IMR-90 (cell line): ENCODE measurements around the gene LRRC61.

ENCODE experiments used
- BHLHE40 ChIP-seq: fragments of 150-350 bp; IDR thresholded peaks from 2 replicates; pipeline ENCODE4 v1.6.1; 2016; ENCODE audit warnings: mild to moderate bottlenecking, low read depth, low read length
- CEBPB ChIP-seq: IDR thresholded peaks from 2 replicates; pipeline ENCODE4 v1.6.1; 2012; ENCODE audit warnings: low read depth, low read length, improper control_type of control experiment
- CHD1 ChIP-seq: IDR thresholded peaks from 2 replicates; pipeline ENCODE4 v1.6.1; 2012; ENCODE audit warnings: low read depth, low read length, improper control_type of control experiment
- FOS ChIP-seq: fragments of 150-350 bp; IDR thresholded peaks from 2 replicates; pipeline ENCODE4 v1.6.1; 2016; ENCODE audit warnings: low read depth, low read length
- MAFK ChIP-seq: IDR thresholded peaks from 2 replicates; pipeline ENCODE4 v1.6.1; 2012; ENCODE audit warnings: low read depth, low read length, improper control_type of control experiment
- NFE2L2 ChIP-seq: fragments of 150-350 bp; IDR thresholded peaks from 2 replicates; pipeline ENCODE4 v1.6.1; 2016; ENCODE audit warnings: low read depth, mild to moderate bottlenecking, low read length
- POLR2A ChIP-seq: IDR thresholded peaks from 2 replicates; pipeline ENCODE4 v1.6.1; 2012; ENCODE audit warnings: mild to moderate bottlenecking, low read depth, low read length
- RAD21 ChIP-seq: IDR thresholded peaks from 2 replicates; pipeline ENCODE4 v1.6.1; 2012; ENCODE audit warnings: low read length, improper control_type of control experiment
- RCOR1 ChIP-seq: IDR thresholded peaks from 2 replicates; pipeline ENCODE4 v1.6.1; 2012; ENCODE audit warnings: mild to moderate bottlenecking, low read length, improper control_type of control experiment; ENCODE audit not compliant: insufficient replicate concordance
- RFX5 ChIP-seq: IDR thresholded peaks from 2 replicates; pipeline ENCODE4 v1.8.0; 2012; ENCODE audit warnings: low read depth, mild to moderate bottlenecking, low read length, moderate library complexity
- SMC3 ChIP-seq: fragments of 150-350 bp; IDR thresholded peaks from 2 replicates; pipeline ENCODE4 v1.6.1; 2016; ENCODE audit warnings: low read depth, mild to moderate bottlenecking, antibody characterized with exemption, low read length, moderate library complexity
- TF ChIP-seq, protein P1 (sequence below): conservative IDR thresholded peaks from 2 replicates; pipeline ENCODE4 v1.5.1; 2012; ENCODE audit warnings: mild to moderate bottlenecking, low read depth, low read length, improper control_type of control experiment
- TF ChIP-seq, protein P2 (sequence below): fragments of 150-350 bp; IDR thresholded peaks from 2 replicates; pipeline ENCODE4 v1.6.1; 2016; ENCODE audit warnings: low read depth, mild to moderate bottlenecking, low read length, moderate library complexity, borderline replicate concordance
- TF ChIP-seq, protein P3 (sequence below): fragments of 150-350 bp; IDR thresholded peaks from 2 replicates; pipeline ENCODE4 v1.6.1; 2017; ENCODE audit warnings: mild to moderate bottlenecking, antibody characterized with exemption, low read length, low read depth

DNA sequence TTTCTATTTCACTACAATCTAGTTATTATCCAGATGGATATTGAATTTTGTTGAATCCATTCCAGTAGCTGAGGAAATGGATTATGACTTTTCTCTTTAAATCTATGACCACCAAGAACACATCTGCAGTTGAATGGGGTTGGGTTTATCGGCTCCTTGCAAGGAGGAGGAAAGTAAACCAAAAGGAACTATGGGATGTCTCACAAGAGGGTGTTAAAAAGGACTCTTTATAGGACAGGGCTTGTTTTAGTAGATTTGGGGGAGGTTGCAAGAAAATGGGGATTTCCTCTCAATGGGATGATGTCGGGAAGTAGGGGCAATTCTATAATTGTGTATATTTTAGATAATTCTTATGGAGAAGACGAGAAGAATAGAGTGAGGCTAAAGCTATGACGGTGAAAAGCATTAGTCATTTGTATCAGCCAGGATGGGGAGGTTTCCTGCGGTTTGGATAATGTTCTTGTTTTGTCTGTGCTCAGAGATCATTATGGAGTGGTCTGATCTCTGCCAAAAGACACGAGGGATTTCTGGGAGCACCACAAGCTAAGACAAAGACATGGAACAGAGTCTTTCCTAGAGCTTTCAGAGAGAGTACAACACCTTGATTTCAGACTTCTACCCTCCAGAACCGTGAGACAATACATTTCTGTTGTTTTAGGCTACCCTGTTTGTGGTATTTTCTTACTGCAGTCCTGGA, 5.3 kb upstream of the LRRC61 start:
- TF ChIP-seq, protein P1, sequence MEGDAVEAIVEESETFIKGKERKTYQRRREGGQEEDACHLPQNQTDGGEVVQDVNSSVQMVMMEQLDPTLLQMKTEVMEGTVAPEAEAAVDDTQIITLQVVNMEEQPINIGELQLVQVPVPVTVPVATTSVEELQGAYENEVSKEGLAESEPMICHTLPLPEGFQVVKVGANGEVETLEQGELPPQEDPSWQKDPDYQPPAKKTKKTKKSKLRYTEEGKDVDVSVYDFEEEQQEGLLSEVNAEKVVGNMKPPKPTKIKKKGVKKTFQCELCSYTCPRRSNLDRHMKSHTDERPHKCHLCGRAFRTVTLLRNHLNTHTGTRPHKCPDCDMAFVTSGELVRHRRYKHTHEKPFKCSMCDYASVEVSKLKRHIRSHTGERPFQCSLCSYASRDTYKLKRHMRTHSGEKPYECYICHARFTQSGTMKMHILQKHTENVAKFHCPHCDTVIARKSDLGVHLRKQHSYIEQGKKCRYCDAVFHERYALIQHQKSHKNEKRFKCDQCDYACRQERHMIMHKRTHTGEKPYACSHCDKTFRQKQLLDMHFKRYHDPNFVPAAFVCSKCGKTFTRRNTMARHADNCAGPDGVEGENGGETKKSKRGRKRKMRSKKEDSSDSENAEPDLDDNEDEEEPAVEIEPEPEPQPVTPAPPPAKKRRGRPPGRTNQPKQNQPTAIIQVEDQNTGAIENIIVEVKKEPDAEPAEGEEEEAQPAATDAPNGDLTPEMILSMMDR, result no peak
- no peak for TF ChIP-seq RCOR1
- TF ChIP-seq RAD21, result no peak
- TF ChIP-seq POLR2A, result no peak
- no peak for TF ChIP-seq CEBPB
- TF ChIP-seq BHLHE40, result no peak
- no peak for TF ChIP-seq CHD1
- TF ChIP-seq, protein P2, sequence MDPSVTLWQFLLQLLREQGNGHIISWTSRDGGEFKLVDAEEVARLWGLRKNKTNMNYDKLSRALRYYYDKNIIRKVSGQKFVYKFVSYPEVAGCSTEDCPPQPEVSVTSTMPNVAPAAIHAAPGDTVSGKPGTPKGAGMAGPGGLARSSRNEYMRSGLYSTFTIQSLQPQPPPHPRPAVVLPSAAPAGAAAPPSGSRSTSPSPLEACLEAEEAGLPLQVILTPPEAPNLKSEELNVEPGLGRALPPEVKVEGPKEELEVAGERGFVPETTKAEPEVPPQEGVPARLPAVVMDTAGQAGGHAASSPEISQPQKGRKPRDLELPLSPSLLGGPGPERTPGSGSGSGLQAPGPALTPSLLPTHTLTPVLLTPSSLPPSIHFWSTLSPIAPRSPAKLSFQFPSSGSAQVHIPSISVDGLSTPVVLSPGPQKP, result no peak
- no peak for TF ChIP-seq RFX5
- TF ChIP-seq FOS, result no peak
- no peak for TF ChIP-seq SMC3
- no peak for TF ChIP-seq NFE2L2
- TF ChIP-seq MAFK, result no peak
- TF ChIP-seq, protein P3, sequence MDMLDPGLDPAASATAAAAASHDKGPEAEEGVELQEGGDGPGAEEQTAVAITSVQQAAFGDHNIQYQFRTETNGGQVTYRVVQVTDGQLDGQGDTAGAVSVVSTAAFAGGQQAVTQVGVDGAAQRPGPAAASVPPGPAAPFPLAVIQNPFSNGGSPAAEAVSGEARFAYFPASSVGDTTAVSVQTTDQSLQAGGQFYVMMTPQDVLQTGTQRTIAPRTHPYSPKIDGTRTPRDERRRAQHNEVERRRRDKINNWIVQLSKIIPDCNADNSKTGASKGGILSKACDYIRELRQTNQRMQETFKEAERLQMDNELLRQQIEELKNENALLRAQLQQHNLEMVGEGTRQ, result no peak
